Endothelial cell (in vitro differentiated cells): ENCODE results near the gene SHC3. TPM values are rescaled to one million over a fixed set of nuclear protein-coding genes. Genes with fewer than 3 reads are reported as not detected.

Source experiments
- DNase-seq: peaks from one replicate; pipeline ENCODE4 v3.0.0; 2021; ENCODE audit warnings: low spot score
- H3K27ac Mint-ChIP-seq: one replicate; pipeline ENCODE4 v1.8.0; 2021; ENCODE audit warnings: mixed read lengths, inconsistent platforms; ENCODE audit not compliant: unreplicated experiment
- H3K27me3 Mint-ChIP-seq: one replicate; pipeline ENCODE4 v1.8.0; 2021; ENCODE audit warnings: mild to moderate bottlenecking, moderate library complexity, mixed read lengths, inconsistent platforms; ENCODE audit not compliant: unreplicated experiment
- H3K36me3 Mint-ChIP-seq: one replicate; pipeline ENCODE4 v1.8.0; 2021; ENCODE audit warnings: mild to moderate bottlenecking, low read depth, mixed read lengths, inconsistent platforms; ENCODE audit not compliant: unreplicated experiment
- H3K4me1 Mint-ChIP-seq: one replicate; pipeline ENCODE4 v1.8.0; 2021; ENCODE audit warnings: mild to moderate bottlenecking, mixed read lengths, inconsistent platforms; ENCODE audit not compliant: unreplicated experiment
- H3K4me3 Mint-ChIP-seq: one replicate; pipeline ENCODE4 v1.8.0; 2021; ENCODE audit warnings: mild to moderate bottlenecking, mixed read lengths, inconsistent platforms; ENCODE audit not compliant: unreplicated experiment
- H3K9me3 Mint-ChIP-seq: one replicate; pipeline ENCODE4 v1.8.0; 2021; ENCODE audit warnings: mixed read lengths, inconsistent platforms; ENCODE audit not compliant: unreplicated experiment
- CTCF ChIP-seq: fragments of 200-600 bp; sonication (generic); IDR thresholded peaks from one replicate; pipeline ENCODE4 v1.5.0; 2021; ENCODE audit warnings: antibody characterized with exemption; ENCODE audit not compliant: unreplicated experiment
- total RNA-seq: library from RNA; stranded (reverse); fragmentation: NEBNext Ultra II Directional; extraction: Animal tissue kit (Norgen Biotek cat#: 25700); gene quantifications from one replicate; pipeline ENCODE4 v1.2.1, GENCODE V29; 2021; ENCODE audit not compliant: unreplicated experiment

Gene SHC3
- total RNA-seq, 1 donor from 2014 or later = 6.5 TPM

DNA sequence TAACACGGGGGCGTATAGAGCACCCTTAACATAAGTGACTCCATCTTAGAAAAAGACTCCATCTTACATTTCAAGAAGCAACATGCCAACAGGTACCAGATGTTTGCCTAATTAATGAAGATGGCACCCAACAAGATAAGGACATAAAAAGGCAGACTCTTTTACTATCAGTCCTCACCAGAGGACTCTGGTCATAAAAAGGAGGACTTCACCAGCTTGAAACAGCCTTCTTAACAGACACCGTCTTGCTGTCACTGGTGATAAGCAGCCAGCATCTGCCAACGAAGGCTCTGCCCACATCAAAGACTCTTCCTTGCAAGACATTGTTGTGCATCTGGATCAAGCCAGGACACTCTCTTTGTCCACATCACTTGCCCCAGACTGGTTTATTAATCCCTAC lies 107.0 kb downstream of the SHC3 start:
- H3K27ac Mint-ChIP-seq = no peak overlapping the region
- H3K9me3 Mint-ChIP-seq = no peaks in the 10 kb centered on the region
- H3K4me1 Mint-ChIP-seq = no peaks in the 10 kb centered on the region
- no peak for DNase-seq
- no peaks in the 10 kb centered on the region for H3K27me3 Mint-ChIP-seq
- peaks cover 8% of the 10 kb centered on the region for H3K36me3 Mint-ChIP-seq
- no peak overlapping the region for H3K4me3 Mint-ChIP-seq
- TF ChIP-seq CTCF = no peak

GRCh38 chr9:89066835-89067234 lies 111.8 kb downstream of the SHC3 start:
- Mint-ChIP-seq H3K4me1 (no peaks in the 10 kb centered on the region), H3K9me3 (no peaks in the 10 kb centered on the region), H3K27me3 (no peaks in the 10 kb centered on the region), H3K4me3 (no peak overlapping the region), H3K27ac (no peak overlapping the region), H3K36me3 (peaks cover 4% of the 10 kb centered on the region)
- no peak for DNase-seq
- TF ChIP-seq CTCF = no peak

DNA sequence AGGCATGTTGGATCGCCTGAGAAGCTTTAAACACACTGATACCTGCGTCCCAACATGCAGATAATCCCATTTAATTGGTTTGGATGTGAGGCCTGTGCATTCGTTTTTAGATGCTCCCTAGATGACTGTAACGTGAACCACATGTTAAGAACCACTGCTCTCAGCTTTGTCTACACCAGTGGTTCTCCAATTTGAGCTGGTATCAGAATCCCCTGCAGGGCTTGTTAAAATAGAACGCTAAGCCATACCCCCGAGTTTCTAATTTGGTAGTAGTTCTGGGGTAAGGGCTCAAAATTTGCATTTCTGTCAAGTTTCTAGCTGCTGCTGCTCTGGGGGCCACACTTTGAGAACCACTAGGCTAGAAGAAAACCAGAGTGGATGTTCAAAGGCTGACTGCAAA lies 112.7 kb downstream of the SHC3 start:
- Mint-ChIP-seq H3K36me3 (peaks cover 4% of the 10 kb centered on the region), H3K4me3 (no peak overlapping the region), H3K27me3 (no peaks in the 10 kb centered on the region), H3K4me1 (no peaks in the 10 kb centered on the region), H3K9me3 (no peaks in the 10 kb centered on the region), H3K27ac (no peak overlapping the region)
- no peak for DNase-seq
- no peak for TF ChIP-seq CTCF

- no peak for TF ChIP-seq CTCF
- Mint-ChIP-seq H3K36me3 (no peaks in the 10 kb centered on the region), H3K27me3 (peaks cover 2% of the 10 kb centered on the region), H3K4me3 (no peak overlapping the region), H3K27ac (no peak overlapping the region), H3K4me1 (no peaks in the 10 kb centered on the region), H3K9me3 (no peaks in the 10 kb centered on the region)
- no peak for DNase-seq
Observed at GRCh38 chr9:89060790-89061189, 117.8 kb downstream of the SHC3 start.

DNA sequence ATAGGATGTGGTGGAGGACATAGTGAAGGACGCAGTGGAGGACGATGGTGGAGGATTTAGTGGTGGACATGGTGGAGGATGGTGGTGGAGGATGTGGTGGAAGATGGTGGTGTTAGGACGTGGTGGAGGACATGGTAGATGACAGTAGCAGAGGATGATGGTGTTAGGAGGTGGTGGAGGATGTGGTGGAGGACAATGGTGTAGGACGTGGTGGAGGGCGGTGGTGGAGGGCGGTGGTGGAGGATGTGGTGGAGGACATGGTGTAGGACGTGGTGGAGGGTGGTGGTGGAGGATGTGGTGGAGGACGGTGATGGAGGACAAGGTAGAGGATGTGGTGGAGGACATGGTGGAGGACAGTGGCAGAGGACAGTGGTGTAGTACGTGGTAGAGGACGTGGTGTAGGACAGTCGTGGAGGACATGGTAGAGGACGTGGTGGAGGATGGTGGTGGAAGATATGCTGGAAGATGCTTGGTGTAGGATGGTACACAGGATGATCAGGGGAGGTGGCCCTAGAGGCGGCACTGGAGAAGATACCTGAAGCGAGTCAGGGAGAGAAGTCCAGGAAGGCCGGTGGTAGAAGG lies 118.6 kb downstream of the SHC3 start:
- no peak for DNase-seq
- Mint-ChIP-seq H3K27me3 (peaks cover 2% of the 10 kb centered on the region), H3K4me1 (no peaks in the 10 kb centered on the region), H3K4me3 (no peak overlapping the region), H3K36me3 (no peaks in the 10 kb centered on the region), H3K9me3 (no peaks in the 10 kb centered on the region), H3K27ac (no peak overlapping the region)
- TF ChIP-seq CTCF = no peak
